Activated T-cell treated with anti-CD3 and anti-CD28 coated beads, Interleukin-2, amount 50 U/mL, for 72 hours (primary cell): ENCODE results near the gene PLD1. TPM values are rescaled to one million over a fixed set of nuclear protein-coding genes. Genes with fewer than 3 reads are reported as not detected.
"Not testable (repeated sequence)": the region's sequence is repeated elsewhere in the genome, so short reads cannot be mapped to it uniquely, and the experiment has no call there.

ENCODE experiments used
- ATAC-seq, 2 donors: fragments of 150-1000 bp; cut with Tn5 transposase; replicated peaks in 1 of 2; 2 replicates each; pipeline ENCODE4 v1.10.0; 2021; ENCODE audit warnings: moderate library complexity in 2 of 2, mild to moderate bottlenecking in 1 of 2
- DNase-seq, 2 donors: peaks; one replicate each; pipeline ENCODE4 v3.0.0; 2021 to 2022; ENCODE audit warnings: mixed read lengths in 1 of 2
- H3K27ac Mint-ChIP-seq: one replicate; pipeline ENCODE4 v1.8.0; 2022; ENCODE audit warnings: mild to moderate bottlenecking, moderate library complexity, mixed read lengths
- H3K27me3 Mint-ChIP-seq: one replicate; pipeline ENCODE4 v1.8.0; 2022; ENCODE audit warnings: low read depth, mixed read lengths
- H3K36me3 Mint-ChIP-seq, 2 donors: one replicate each; pipeline ENCODE4 v1.8.0; 2022; ENCODE audit warnings: mixed read lengths in 2 of 2, mild to moderate bottlenecking in 1 of 2; ENCODE audit not compliant: insufficient read depth in 2 of 2
- H3K4me1 Mint-ChIP-seq: one replicate; pipeline ENCODE4 v1.8.0; 2022; ENCODE audit warnings: low read depth, mixed read lengths
- H3K4me3 Mint-ChIP-seq, 2 donors: one replicate each; pipeline ENCODE4 v1.8.0; 2022; ENCODE audit warnings: mild to moderate bottlenecking in 2 of 2, mixed read lengths in 2 of 2, moderate library complexity in 2 of 2
- H3K9me3 Mint-ChIP-seq, 2 donors: one replicate each; pipeline ENCODE4 v1.8.0; 2022; ENCODE audit warnings: mixed read lengths in 2 of 2
- total RNA-seq, 2 donors: library from RNA; stranded (reverse); gene quantifications; one replicate each; pipeline ENCODE4 v1.2.3, GENCODE V29; 2022

The PLD1 gene
- total RNA-seq, 2 donors from 2014 or later, result 0.65 to 4.1 TPM

- Mint-ChIP-seq H3K36me3 (no peaks in the 10 kb centered on the region), H3K27ac (no peak overlapping the region), H3K4me1 (no peaks in the 10 kb centered on the region), H3K4me3 (no peak overlapping the region), H3K27me3 (no peaks in the 10 kb centered on the region), H3K9me3 (no peaks in the 10 kb centered on the region)
- ATAC-seq (no peak), DNase-seq (no peak)
Observed at GRCh38 chr3:171649267-171649666, 161.0 kb downstream of the PLD1 start.

GRCh38 chr3:171648069-171648468 is 162.2 kb downstream of the PLD1 start:
- Mint-ChIP-seq H3K27me3 (no peaks in the 10 kb centered on the region), H3K27ac (no peak overlapping the region), H3K4me3 (no peak overlapping the region), H3K4me1 (no peaks in the 10 kb centered on the region), H3K9me3 (no peaks in the 10 kb centered on the region), H3K36me3 (no peaks in the 10 kb centered on the region)
- ATAC-seq (no peak), DNase-seq (no peak)

GRCh38 chr3:171646357-171647133 is 163.7 kb downstream of the PLD1 start:
- Mint-ChIP-seq H3K36me3 (no peaks in the 10 kb centered on the region), H3K4me1 (no peaks in the 10 kb centered on the region), H3K4me3 (no peak overlapping the region), H3K9me3 (no peaks in the 10 kb centered on the region), H3K27ac (no peak overlapping the region), H3K27me3 (no peaks in the 10 kb centered on the region)
- ATAC-seq (no peak), DNase-seq (no peak)

GRCh38 chr3:171644681-171645080 is 165.6 kb downstream of the PLD1 start:
- no peaks in the 10 kb centered on the region for H3K36me3 Mint-ChIP-seq
- H3K4me1 Mint-ChIP-seq, result no peaks in the 10 kb centered on the region
- no peak overlapping the region for H3K27ac Mint-ChIP-seq
- no peaks in the 10 kb centered on the region for H3K27me3 Mint-ChIP-seq
- no peak for DNase-seq
- no peak for ATAC-seq
- H3K4me3 Mint-ChIP-seq, result no peak overlapping the region
- no peaks in the 10 kb centered on the region for H3K9me3 Mint-ChIP-seq

GRCh38 chr3:171643681-171644080 is 166.6 kb downstream of the PLD1 start:
- DNase-seq, result no peak
- Mint-ChIP-seq H3K4me3 (no peak overlapping the region), H3K36me3 (no peaks in the 10 kb centered on the region), H3K4me1 (no peaks in the 10 kb centered on the region), H3K9me3 (no peaks in the 10 kb centered on the region), H3K27me3 (no peaks in the 10 kb centered on the region), H3K27ac (no peak overlapping the region)
- ATAC-seq, result no peak

- Mint-ChIP-seq H3K27me3 (no peaks in the 10 kb centered on the region), H3K36me3 (no peaks in the 10 kb centered on the region), H3K4me3 (no peak overlapping the region), H3K9me3 (no peaks in the 10 kb centered on the region), H3K4me1 (no peaks in the 10 kb centered on the region), H3K27ac (no peak overlapping the region)
- ATAC-seq (no peak), DNase-seq (no peak)
Observed at GRCh38 chr3:171643033-171643432, 167.2 kb downstream of the PLD1 start.

GRCh38 chr3:171640520-171641412 is 169.5 kb downstream of the PLD1 start:
- H3K36me3 Mint-ChIP-seq, result no peaks in the 10 kb centered on the region
- no peak for DNase-seq
- H3K9me3 Mint-ChIP-seq, result no peaks in the 10 kb centered on the region
- H3K27me3 Mint-ChIP-seq, result no peaks in the 10 kb centered on the region
- H3K4me3 Mint-ChIP-seq, result no peak overlapping the region
- no peak for ATAC-seq
- no peak overlapping the region for H3K27ac Mint-ChIP-seq
- H3K4me1 Mint-ChIP-seq, result no peaks in the 10 kb centered on the region

- DNase-seq (no peak), ATAC-seq (peak in 1 of 2 donors; percentile 45)
- H3K36me3 Mint-ChIP-seq, result no peaks in the 10 kb centered on the region
- H3K9me3 Mint-ChIP-seq, result no peaks in the 10 kb centered on the region
- H3K27me3 Mint-ChIP-seq, result no peaks in the 10 kb centered on the region
- no peaks in the 10 kb centered on the region for H3K4me1 Mint-ChIP-seq
- no peak overlapping the region for H3K4me3 Mint-ChIP-seq
- H3K27ac Mint-ChIP-seq, result no peak overlapping the region
Observed at GRCh38 chr3:171636666-171637065, 173.6 kb downstream of the PLD1 start.

- no peak for DNase-seq
- no peaks in the 10 kb centered on the region for H3K36me3 Mint-ChIP-seq
- ATAC-seq, result no peak
- H3K27ac Mint-ChIP-seq, result no peak overlapping the region
- H3K9me3 Mint-ChIP-seq, result no peaks in the 10 kb centered on the region
- H3K4me1 Mint-ChIP-seq, result no peaks in the 10 kb centered on the region
- H3K27me3 Mint-ChIP-seq, result no peaks in the 10 kb centered on the region
- H3K4me3 Mint-ChIP-seq, result no peak overlapping the region
Observed at GRCh38 chr3:171632766-171633165, 177.5 kb downstream of the PLD1 start.

- H3K9me3 Mint-ChIP-seq, ATAC-seq, H3K27ac Mint-ChIP-seq, H3K36me3 Mint-ChIP-seq, H3K4me1 Mint-ChIP-seq, DNase-seq, H3K4me3 Mint-ChIP-seq, H3K27me3 Mint-ChIP-seq: not testable (repeated sequence)
Observed at GRCh38 chr3:171626799-171627198, 183.5 kb downstream of the PLD1 start.

- Mint-ChIP-seq H3K27me3 (peaks cover 5% of the 10 kb centered on the region), H3K4me1 (no peaks in the 10 kb centered on the region), H3K36me3 (peaks cover 4% of the 10 kb centered on the region in 2 donors), H3K27ac (no peak overlapping the region), H3K9me3 (peaks cover 2 to 7% of the 10 kb centered on the region in 2 donors), H3K4me3 (no peak overlapping the region)
- ATAC-seq, result no peak
- no peak for DNase-seq
Observed at GRCh38 chr3:171622126-171622525, 188.2 kb downstream of the PLD1 start.

GRCh38 chr3:171620825-171621434 is 189.4 kb downstream of the PLD1 start:
- DNase-seq, result no peak
- H3K9me3 Mint-ChIP-seq, result peaks cover under 1 to 6% of the 10 kb centered on the region in 2 donors

GRCh38 chr3:171616798-171617197 is 193.5 kb downstream of the PLD1 start:
- Mint-ChIP-seq H3K27ac (no peak overlapping the region), H3K9me3 (no peaks in the 10 kb centered on the region), H3K4me1 (no peaks in the 10 kb centered on the region), H3K4me3 (no peak overlapping the region), H3K36me3 (no peaks in the 10 kb centered on the region), H3K27me3 (peaks cover 9% of the 10 kb centered on the region)
- ATAC-seq (no peak), DNase-seq (no peak)

More at GRCh38 chr3:171620825-171621434, 189.4 kb downstream of the PLD1 start:
- peaks cover under 1 to 4% of the 10 kb centered on the region in 2 donors for H3K36me3 Mint-ChIP-seq
- H3K27ac Mint-ChIP-seq, result no peak overlapping the region
- no peaks in the 10 kb centered on the region for H3K4me1 Mint-ChIP-seq
- peaks cover 9% of the 10 kb centered on the region for H3K27me3 Mint-ChIP-seq
- H3K4me3 Mint-ChIP-seq, result no peak overlapping the region
- no peak for ATAC-seq
